HG02623 (cell line): Measurements from ENCODE around the gene EBI3.
A peak's percentile ranks its signal among the peaks of the same experiment; 100 is the strongest.
"Not testable (repeated sequence)": the region's sequence is repeated elsewhere in the genome, so short reads cannot be mapped to it uniquely, and the experiment has no call there.

ENCODE experiments used
- ATAC-seq: cut with Tn5 transposase; IDR thresholded peaks from one replicate; pipeline ENCODE4 v1.9.1; 2021; ENCODE audit warnings: moderate library complexity; ENCODE audit not compliant: unreplicated experiment

Gene EBI3

GRCh38 chr19:4229179-4229931 is at the start of gene EBI3:
EBI3 (plus strand) TSS chr19:4229523; CDS start chr19:4229551, 28 bp downstream.
- peak; percentile 49 for ATAC-seq

- ATAC-seq, result no peak
These were observed 48.2 kb upstream of the EBI3 start for GRCh38 chr19:4181053-4181508.

GRCh38 chr19:4182084-4182810 is 47.1 kb upstream of the EBI3 start, which contains the start of the genes ANKRD24 and SIRT6:
ANKRD24 (plus strand) TSS chr19:4182689; CDS start chr19:4186426, 3,737 bp downstream.
SIRT6 (minus strand) TSS chr19:4182563; CDS start chr19:4182539, 24 bp downstream.
- ATAC-seq, result peak; percentile 57

GRCh38 chr19:4183967-4184717 is 45.2 kb upstream of the EBI3 start:
- no peak for ATAC-seq

GRCh38 chr19:4184718-4185352 is 44.5 kb upstream of the EBI3 start:
- ATAC-seq, result no peak

GRCh38 chr19:4185413-4186086 is 43.8 kb upstream of the EBI3 start:
- no peak for ATAC-seq

- no peak for ATAC-seq
These were observed 43.0 kb upstream of the EBI3 start for GRCh38 chr19:4186087-4186993.

GRCh38 chr19:4187313-4188122 is 41.8 kb upstream of the EBI3 start:
- no peak for ATAC-seq

- no peak for ATAC-seq
These were observed 39.7 kb upstream of the EBI3 start for GRCh38 chr19:4189641-4190040.

- ATAC-seq, result not testable (repeated sequence)
These were observed 36.8 kb upstream of the EBI3 start for GRCh38 chr19:4192537-4192936.

- no peak for ATAC-seq
These were observed 35.0 kb upstream of the EBI3 start for GRCh38 chr19:4194353-4194752.

GRCh38 chr19:4196009-4196408 is 33.3 kb upstream of the EBI3 start:
- ATAC-seq, result no peak

GRCh38 chr19:4196587-4197148 is 32.7 kb upstream of the EBI3 start:
- ATAC-seq, result no peak

- ATAC-seq, result no peak
These were observed 32.1 kb upstream of the EBI3 start for GRCh38 chr19:4197228-4197624.

GRCh38 chr19:4197625-4198466 is 31.5 kb upstream of the EBI3 start:
- no peak for ATAC-seq

GRCh38 chr19:4198467-4199126 is 30.7 kb upstream of the EBI3 start:
- no peak for ATAC-seq
